GM19467 (cell line): ENCODE measurements around the gene ZNF219.
A peak's percentile ranks its signal among the peaks of the same experiment; 100 is the strongest.

Source experiments
- ATAC-seq: cut with Tn5 transposase; IDR thresholded peaks from one replicate; pipeline ENCODE4 v1.9.1; 2021; ENCODE audit warnings: mild to moderate bottlenecking, moderate library complexity; ENCODE audit not compliant: unreplicated experiment

ZNF219 gene

GRCh38 chr14:21088687-21089086 is 9.8 kb downstream of the ZNF219 start:
- no peak for ATAC-seq

DNA sequence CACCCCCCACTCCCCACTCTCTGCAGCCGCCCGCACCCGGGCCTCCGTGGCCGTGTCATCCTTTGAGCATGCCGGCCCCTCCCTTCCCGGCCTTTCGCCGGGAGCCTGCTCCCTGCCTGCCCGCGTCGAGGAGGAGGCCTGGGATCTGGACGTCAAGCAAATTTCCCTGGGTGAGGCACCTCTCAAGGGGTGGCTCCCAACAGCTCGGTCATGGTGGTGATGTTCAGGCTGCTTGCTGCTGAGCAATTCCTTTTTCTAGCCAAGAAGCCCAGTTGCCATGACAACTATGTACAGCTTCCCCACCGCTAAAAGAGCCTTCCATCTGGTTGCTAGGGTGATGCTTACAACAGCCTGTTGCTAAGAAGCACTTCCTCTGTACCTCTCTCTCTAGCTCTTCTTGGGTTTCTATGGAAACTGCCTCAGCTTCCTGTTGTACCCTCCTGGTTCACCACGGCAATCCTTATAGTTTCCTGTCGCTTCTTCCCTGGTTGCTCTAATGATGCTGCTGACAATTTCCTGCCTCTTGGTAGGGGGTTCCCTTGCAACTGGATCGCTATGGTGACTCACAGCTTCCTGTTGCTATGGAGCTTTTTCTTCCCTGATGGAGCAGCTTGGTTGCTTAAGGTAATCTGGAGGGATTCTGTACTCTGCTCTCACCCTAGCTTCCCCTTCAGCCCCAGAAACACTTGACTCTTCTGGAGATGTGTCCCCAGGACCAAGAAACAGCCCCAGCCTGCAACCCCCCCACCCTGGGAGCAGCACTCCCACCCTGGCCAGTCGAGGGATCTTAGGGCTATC is 11.0 kb downstream of the ZNF219 start:
- ATAC-seq = no peak

- ATAC-seq = no peak
Measured at GRCh38 chr14:21086908-21087293, 11.6 kb downstream of the ZNF219 start.

- no peak for ATAC-seq
Measured at GRCh38 chr14:21084998-21085853, 13.2 kb downstream of the ZNF219 start.

- ATAC-seq = no peak
Measured at GRCh38 chr14:21084396-21084795, 14.1 kb downstream of the ZNF219 start.

DNA sequence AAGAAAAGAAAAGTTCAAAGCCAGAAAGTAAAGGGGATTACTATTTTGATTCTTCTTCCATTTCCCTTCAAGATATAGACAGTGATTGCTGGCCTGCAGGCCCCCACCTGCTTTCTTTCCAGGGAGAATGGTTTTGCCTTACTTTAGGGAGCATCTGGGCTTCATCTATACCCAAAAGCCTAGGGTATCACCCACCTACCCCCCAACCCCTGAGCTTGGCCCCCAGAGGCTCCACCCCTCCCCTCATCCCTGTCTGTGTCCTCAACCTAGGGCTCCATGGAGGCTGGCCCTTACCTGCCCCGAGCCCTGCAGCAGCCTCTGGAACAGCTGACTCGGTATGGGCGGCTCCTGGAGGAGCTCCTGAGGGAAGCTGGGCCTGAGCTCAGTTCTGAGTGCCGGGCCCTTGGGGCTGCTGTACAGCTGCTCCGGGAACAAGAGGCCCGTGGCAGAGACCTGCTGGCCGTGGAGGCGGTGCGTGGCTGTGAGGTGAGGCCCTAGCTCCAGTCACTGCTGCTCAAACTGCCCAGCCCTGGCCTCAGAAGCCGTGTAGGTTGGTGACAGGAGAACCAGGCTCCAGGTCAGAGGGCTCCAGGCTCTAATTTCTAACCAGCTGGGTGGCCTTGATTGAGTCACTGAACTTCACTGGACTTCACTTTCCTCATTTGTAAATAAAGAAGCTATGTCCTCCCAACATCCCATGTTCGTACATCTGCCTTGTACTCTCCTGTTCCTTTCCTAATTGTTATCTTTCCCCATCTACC is 14.7 kb downstream of the ZNF219 start:
- no peak for ATAC-seq

DNA sequence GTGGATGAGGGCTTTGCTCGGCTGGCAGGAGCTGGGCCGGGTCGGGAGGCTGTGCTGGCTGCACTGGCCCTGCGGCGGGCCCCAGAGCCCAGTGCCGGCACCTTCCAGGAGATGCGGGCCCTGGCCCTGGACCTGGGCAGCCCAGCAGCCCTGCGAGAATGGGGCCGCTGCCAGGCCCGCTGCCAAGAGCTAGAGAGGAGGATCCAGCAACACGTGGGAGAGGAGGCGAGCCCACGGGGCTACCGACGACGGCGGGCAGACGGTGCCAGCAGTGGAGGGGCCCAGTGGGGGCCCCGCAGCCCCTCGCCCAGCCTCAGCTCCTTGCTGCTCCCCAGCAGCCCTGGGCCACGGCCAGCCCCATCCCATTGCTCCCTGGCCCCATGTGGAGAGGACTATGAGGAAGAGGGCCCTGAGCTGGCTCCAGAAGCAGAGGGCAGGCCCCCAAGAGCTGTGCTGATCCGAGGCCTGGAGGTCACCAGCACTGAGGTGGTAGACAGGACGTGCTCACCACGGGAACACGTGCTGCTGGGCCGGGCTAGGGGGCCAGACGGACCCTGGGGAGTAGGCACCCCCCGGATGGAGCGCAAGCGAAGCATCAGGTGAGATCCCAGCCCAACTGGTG is 16.8 kb downstream of the ZNF219 start:
- no peak for ATAC-seq

DNA sequence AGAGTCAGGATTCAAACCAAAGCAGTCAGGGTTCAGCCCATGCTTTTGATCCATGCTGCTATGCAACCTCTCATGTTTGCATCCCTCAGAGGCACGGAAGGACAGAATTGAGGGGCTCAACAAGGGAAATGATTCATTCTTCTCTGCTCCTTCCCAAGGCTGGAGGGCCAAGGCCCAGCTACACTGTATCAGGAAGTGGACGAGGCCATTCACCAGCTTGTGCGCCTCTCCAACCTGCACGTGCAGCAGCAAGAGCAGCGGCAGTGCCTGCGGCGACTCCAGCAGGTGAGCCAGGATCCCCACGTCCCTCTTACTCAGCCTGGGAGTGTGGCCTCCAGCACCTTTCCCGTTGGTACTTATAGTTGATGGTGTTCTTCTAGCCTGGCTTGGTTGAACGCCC is 19.7 kb downstream of the ZNF219 start:
- no peak for ATAC-seq

DNA sequence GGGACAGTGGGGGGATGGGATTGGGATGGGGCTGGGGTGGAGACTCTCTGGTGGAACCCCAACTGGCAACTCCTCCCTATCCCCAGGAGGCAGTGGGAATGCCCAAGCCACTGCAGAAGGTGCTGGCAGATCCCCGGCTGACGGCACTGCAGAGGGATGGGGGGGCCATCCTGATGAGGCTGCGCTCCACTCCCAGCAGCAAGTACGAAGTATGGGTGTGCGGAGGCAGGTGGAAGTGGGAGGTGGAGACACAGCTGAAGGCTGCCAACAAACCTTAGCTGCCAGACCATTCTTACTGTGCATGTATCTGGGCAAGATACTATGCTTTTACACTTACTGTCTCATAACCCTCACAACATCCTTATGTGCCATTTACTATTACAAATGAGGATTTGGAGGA is 20.2 kb downstream of the ZNF219 start:
- ATAC-seq = no peak

- no peak for ATAC-seq
Measured at GRCh38 chr14:21077672-21078071, 20.8 kb downstream of the ZNF219 start.

GRCh38 chr14:21075719-21076437 is 22.6 kb downstream of the ZNF219 start:
- ATAC-seq = no peak

DNA sequence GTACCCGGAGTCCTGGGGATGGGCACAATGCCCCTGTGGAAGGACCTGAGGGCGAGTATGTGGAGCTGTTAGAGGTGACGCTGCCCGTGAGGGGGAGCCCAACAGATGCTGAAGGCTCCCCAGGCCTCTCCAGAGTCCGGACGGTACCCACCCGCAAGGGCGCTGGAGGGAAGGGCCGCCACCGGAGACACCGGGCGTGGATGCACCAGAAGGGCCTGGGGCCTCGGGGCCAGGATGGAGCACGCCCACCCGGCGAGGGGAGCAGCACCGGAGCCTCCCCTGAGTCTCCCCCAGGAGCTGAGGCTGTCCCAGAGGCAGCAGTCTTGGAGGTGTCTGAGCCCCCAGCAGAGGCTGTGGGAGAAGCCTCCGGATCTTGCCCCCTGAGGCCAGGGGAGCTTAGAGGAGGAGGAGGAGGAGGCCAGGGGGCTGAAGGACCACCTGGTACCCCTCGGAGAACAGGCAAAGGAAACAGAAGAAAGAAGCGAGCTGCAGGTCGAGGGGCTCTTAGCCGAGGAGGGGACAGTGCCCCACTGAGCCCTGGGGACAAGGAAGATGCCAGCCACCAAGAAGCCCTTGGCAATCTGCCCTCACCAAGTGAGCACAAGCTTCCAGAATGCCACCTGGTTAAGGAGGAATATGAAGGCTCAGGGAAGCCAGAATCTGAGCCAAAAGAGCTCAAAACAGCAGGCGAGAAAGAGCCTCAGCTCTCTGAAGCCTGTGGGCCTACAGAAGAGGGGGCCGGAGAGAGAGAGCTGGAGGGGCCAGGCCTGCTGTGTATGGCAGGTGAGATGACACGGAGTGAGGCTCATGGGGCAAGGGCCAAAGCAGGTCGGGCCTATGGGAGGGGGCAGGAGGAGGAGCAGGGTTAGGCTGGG is 23.8 kb downstream of the ZNF219 start:
- ATAC-seq = no peak

GRCh38 chr14:21073921-21074320 is 24.5 kb downstream of the ZNF219 start:
- no peak for ATAC-seq

- no peak for ATAC-seq
Measured at GRCh38 chr14:21072781-21073339, 25.6 kb downstream of the ZNF219 start.

DNA sequence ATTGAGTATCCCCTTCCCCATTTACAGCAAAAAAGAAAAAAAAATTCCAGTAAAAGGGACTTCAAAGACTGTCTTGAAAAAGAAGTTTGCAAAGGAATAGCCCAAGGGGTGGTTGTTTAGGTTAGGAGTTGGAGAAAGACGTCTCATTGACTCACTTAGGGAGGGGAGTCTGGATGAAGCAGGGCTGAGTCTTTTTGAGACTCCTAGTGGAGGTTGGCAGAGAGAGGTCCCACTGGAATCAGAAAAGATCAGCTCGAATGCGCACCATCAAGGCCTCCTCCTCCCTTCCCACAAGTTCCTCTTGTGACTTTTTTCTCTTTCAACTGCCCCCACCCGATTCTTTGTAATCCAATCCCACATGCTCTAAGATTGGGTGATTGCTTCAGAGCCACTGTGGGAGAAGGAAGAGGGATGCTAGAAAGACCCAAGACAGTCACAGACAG is 26.4 kb downstream of the ZNF219 start:
- ATAC-seq = no peak

GRCh38 chr14:21071225-21072030 is 27.0 kb downstream of the ZNF219 start:
- peak; percentile 70 for ATAC-seq

DNA sequence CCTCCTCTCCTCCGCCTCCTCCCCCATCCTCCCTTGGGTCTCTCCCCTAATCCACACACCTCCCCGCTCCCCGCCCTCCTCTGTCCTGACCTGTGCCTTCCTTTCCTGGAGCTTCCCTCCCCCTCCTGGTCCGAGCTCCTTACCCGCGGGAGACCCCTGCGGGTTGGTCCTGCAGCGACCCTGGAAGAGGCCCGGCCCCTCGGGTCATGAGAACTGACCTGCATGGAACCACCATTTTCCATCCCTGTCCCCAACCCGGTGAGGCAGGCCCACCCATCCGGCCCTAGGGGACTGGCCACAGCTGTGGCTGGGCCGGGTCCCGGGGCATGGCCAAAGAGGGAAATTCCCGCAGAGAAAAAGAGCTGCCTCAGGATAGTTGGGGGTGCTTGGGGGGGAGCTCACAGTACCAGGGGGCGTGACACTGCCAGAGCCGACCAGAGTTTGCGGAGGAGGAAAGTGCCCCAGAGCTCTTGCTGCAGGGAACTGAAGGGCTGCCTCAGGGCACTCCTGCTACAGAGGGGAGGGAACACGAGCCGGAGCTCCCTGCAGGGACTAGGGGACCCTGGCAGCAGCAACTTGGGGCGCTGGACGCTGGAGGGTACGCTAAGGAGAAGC is 27.7 kb downstream of the ZNF219 start:
- ATAC-seq = no peak
